H9 (cell line): Measurements from ENCODE around the gene SLC1A4. TPM values are rescaled to one million over a fixed set of nuclear protein-coding genes. Genes with fewer than 3 reads are reported as not detected.
A peak's percentile ranks its signal among the peaks of the same experiment; 100 is the strongest.

Source experiments
- DNase-seq: peaks from one replicate; pipeline ENCODE4 v3.0.0-alpha.2; 2017
- H2AFZ ChIP-seq: one replicate; pipeline ENCODE4 v1.6.1; 2013; ENCODE audit warnings: mild to moderate bottlenecking, low read length, control low read depth, moderate library complexity
- H2AK5ac ChIP-seq: 2 replicates; pipeline ENCODE4 v1.6.1; 2013; ENCODE audit warnings: low read length, control low read depth, mixed read lengths; ENCODE audit not compliant: insufficient read length
- H2BK120ac ChIP-seq: one replicate; pipeline ENCODE4 v1.6.1; 2013; ENCODE audit warnings: low read depth, mild to moderate bottlenecking, low read length, control low read depth, inconsistent platforms; ENCODE audit not compliant: poor library complexity, severe bottlenecking
- H2BK12ac ChIP-seq: 2 replicates; pipeline ENCODE4 v1.6.1; 2013; ENCODE audit warnings: low read length, control low read depth, mixed read lengths, low read depth; ENCODE audit not compliant: insufficient read length
- H2BK15ac ChIP-seq: 2 replicates; pipeline ENCODE4 v1.6.1; 2013; ENCODE audit warnings: low read depth, low read length, control low read depth
- H2BK20ac ChIP-seq: one replicate; pipeline ENCODE4 v1.6.1; 2013; ENCODE audit warnings: low read depth, mild to moderate bottlenecking, low read length, control low read depth, inconsistent platforms; ENCODE audit not compliant: poor library complexity, severe bottlenecking
- H2BK5ac ChIP-seq: 2 replicates; pipeline ENCODE4 v1.6.1; 2013; ENCODE audit warnings: low read length, control low read depth, mixed read lengths; ENCODE audit not compliant: insufficient read length
- H3K14ac ChIP-seq: 2 replicates; pipeline ENCODE4 v1.6.1; 2013; ENCODE audit warnings: low read length, control low read depth; ENCODE audit not compliant: insufficient read depth
- H3K18ac ChIP-seq: 2 replicates; pipeline ENCODE4 v1.6.1; 2013; ENCODE audit warnings: low read depth, mild to moderate bottlenecking, mixed read lengths, low read length, control low read depth; ENCODE audit not compliant: insufficient read length
- H3K23ac ChIP-seq: 2 replicates; pipeline ENCODE4 v1.6.1; 2013; ENCODE audit warnings: low read length, control low read depth, mixed read lengths, low read depth; ENCODE audit not compliant: insufficient read length
- H3K23me2 ChIP-seq: 2 replicates; pipeline ENCODE4 v1.6.1; 2013; ENCODE audit warnings: low read depth, mild to moderate bottlenecking, mixed read lengths, low read length, control low read depth; ENCODE audit not compliant: insufficient read length, poor library complexity, severe bottlenecking
- H3K27ac ChIP-seq: 2 replicates; pipeline ENCODE4 v1.5.1; 2013; ENCODE audit warnings: low read length, control low read depth, mixed read lengths, low read depth; ENCODE audit not compliant: insufficient read length
- H3K27me3 ChIP-seq: 2 replicates; pipeline ENCODE4 v1.6.1; 2013; ENCODE audit warnings: low read length, control low read depth, inconsistent platforms; ENCODE audit not compliant: insufficient read depth
- H3K4ac ChIP-seq: 2 replicates; pipeline ENCODE4 v1.6.1; 2013; ENCODE audit warnings: low read depth, mild to moderate bottlenecking, control low read depth, inconsistent platforms, low read length, moderate library complexity
- H3K4me1 ChIP-seq: 2 replicates; pipeline ENCODE4 v1.6.1; 2013; ENCODE audit warnings: low read length, control low read depth, inconsistent platforms; ENCODE audit not compliant: insufficient read depth
- H3K4me2 ChIP-seq: 2 replicates; pipeline ENCODE4 v1.6.1; 2013; ENCODE audit warnings: low read length, control low read depth, mixed read lengths; ENCODE audit not compliant: insufficient read length, insufficient read depth
- H3K56ac ChIP-seq: 2 replicates; pipeline ENCODE4 v1.6.1; 2013; ENCODE audit warnings: low read depth, mild to moderate bottlenecking, mixed read lengths, low read length, control low read depth; ENCODE audit not compliant: insufficient read length
- H3K79me1 ChIP-seq: 2 replicates; pipeline ENCODE4 v1.6.1; 2013; ENCODE audit warnings: low read depth, mild to moderate bottlenecking, moderate library complexity, low read length, control low read depth, inconsistent platforms; ENCODE audit not compliant: insufficient read depth, poor library complexity, severe bottlenecking
- H3K79me2 ChIP-seq: 2 replicates; pipeline ENCODE4 v1.6.1; 2013; ENCODE audit warnings: low read length, control low read depth, inconsistent platforms; ENCODE audit not compliant: insufficient read depth
- H3K9ac ChIP-seq: 2 replicates; pipeline ENCODE4 v1.6.1; 2013; ENCODE audit warnings: low read length, control low read depth, mixed read lengths; ENCODE audit not compliant: insufficient read length; ENCODE audit errors: extremely low read depth
- H3K9me3 ChIP-seq: one replicate; pipeline ENCODE4 v1.6.1; 2013; ENCODE audit warnings: low read depth, low read length, inconsistent platforms; ENCODE audit not compliant: control insufficient read depth
- H3T11ph ChIP-seq: one replicate; pipeline ENCODE4 v1.6.1; 2013; ENCODE audit warnings: mild to moderate bottlenecking, low read length, control low read depth, inconsistent platforms
- H4K20me1 ChIP-seq: one replicate; pipeline ENCODE4 v1.6.1; 2013; ENCODE audit not compliant: control insufficient read depth, insufficient read length, insufficient read depth
- H4K5ac ChIP-seq: 2 replicates; pipeline ENCODE4 v1.6.1; 2013; ENCODE audit warnings: low read depth, mild to moderate bottlenecking, mixed read lengths, low read length, control low read depth; ENCODE audit not compliant: insufficient read length
- H4K8ac ChIP-seq: replicated peaks from 2 replicates; pipeline ENCODE4 v1.6.1; 2013; ENCODE audit warnings: low read length, control low read depth, mixed read lengths, low read depth; ENCODE audit not compliant: insufficient read length
- H4K91ac ChIP-seq: 2 replicates; pipeline ENCODE4 v1.6.1; 2013; ENCODE audit warnings: low read depth, mild to moderate bottlenecking, moderate library complexity, mixed read lengths, low read length, control low read depth; ENCODE audit not compliant: insufficient read length
- H3K27ac Mint-ChIP-seq, 3 experiments: 2 replicates in 2 of 3; 3 replicates in 1 of 3; pipeline ENCODE4 v1.8.0; 2020 to 2021; ENCODE audit warnings: mixed read lengths in 3 of 3, mild to moderate bottlenecking in 1 of 3, moderate library complexity in 1 of 3
- H3K27me3 Mint-ChIP-seq: 2 replicates; pipeline ENCODE4 v1.8.0; 2021; ENCODE audit warnings: low read depth, mild to moderate bottlenecking, moderate library complexity, mixed read lengths
- H3K36me3 Mint-ChIP-seq, 3 experiments: 2 replicates in 2 of 3; 3 replicates in 1 of 3; pipeline ENCODE4 v1.8.0; 2020 to 2021; ENCODE audit warnings: low read depth in 3 of 3, mixed read lengths in 3 of 3; ENCODE audit not compliant: insufficient read depth in 1 of 3
- H3K4me1 Mint-ChIP-seq, 2 experiments: 2 replicates each; pipeline ENCODE4 v1.8.0; 2020; ENCODE audit warnings: mixed read lengths in 2 of 2
- H3K4me3 Mint-ChIP-seq, 2 experiments: 2 replicates in 1 of 2; 3 replicates in 1 of 2; pipeline ENCODE4 v1.8.0; 2020 to 2021; ENCODE audit warnings: mild to moderate bottlenecking in 2 of 2, mixed read lengths in 2 of 2, moderate library complexity in 1 of 2
- H3K9me3 Mint-ChIP-seq, 2 experiments: 2 replicates in 1 of 2; 3 replicates in 1 of 2; pipeline ENCODE4 v1.8.0; 2020; ENCODE audit warnings: mild to moderate bottlenecking in 2 of 2, mixed read lengths in 2 of 2, moderate library complexity in 1 of 2
- WGBS: extraction: QIAGEN DNeasy Blood & Tissue Kit; methylation state at CpG from one replicate; pipeline ENCODE4 v1.1.7; 2013; ENCODE audit warnings: missing lambda C conversion rate, low lambda C conversion rate, mixed read lengths; ENCODE audit not compliant: insufficient read length; ENCODE audit errors: extremely low coverage; 5-methylcytosine and 5-hydroxymethylcytosine counted together
- total RNA-seq: library from RNA; stranded (reverse); gene quantifications from 2 replicates; pipeline ENCODE4 v1.2.1, GENCODE V29; 2021
- TF ChIP-seq, protein P1 (sequence below): fragments of 200-600 bp; sonication (generic); conservative IDR thresholded peaks from 3 replicates; pipeline ENCODE4 v1.8.0; 2021; ENCODE audit warnings: antibody characterized with exemption, mild to moderate bottlenecking

Gene SLC1A4
- total RNA-seq, 1 experiment from 2014 or later: 1.9 TPM

DNA sequence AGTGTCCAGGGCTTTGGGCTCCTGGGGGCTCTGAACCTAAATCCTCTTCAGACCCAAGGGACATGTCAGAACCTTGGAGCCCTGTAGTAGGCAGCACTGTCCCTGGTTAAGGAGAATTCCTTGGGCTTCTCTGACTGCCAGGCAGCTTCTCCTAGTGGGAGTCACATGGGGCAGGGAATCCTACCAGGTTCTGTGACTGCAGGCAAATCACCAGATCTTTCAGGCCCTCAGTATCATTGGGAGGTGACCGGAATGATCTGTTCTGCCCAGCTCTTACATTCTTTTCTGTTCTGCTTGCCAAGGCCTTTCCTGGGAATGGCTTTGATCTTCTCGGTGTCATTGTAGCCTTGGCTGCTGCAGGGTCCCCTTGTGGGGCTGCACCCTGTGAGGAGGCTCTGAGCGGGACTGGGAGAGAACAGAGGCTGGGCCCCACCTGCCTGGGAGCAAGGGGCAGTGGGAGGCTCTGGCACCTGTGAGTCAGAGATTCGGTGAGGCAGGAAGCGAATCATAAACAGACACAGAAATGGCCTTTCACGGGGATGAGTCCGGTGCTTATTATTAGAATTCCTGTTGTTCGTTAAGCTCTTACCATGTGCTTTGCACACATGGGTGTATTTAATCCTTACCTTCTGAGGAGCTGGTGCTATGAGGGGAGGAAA lies 81.1 kb downstream of the SLC1A4 start:
- no peak overlapping the region for H2BK12ac ChIP-seq
- no peak overlapping the region for H4K5ac ChIP-seq
- no peaks in the 10 kb centered on the region for H3K4me1 ChIP-seq
- no peak overlapping the region for H2BK5ac ChIP-seq
- H4K91ac ChIP-seq: no peak overlapping the region
- no peak overlapping the region for H3T11ph ChIP-seq
- H2AFZ ChIP-seq: no peak overlapping the region
- no peak overlapping the region for H3K4ac ChIP-seq
- TF ChIP-seq, protein P1, sequence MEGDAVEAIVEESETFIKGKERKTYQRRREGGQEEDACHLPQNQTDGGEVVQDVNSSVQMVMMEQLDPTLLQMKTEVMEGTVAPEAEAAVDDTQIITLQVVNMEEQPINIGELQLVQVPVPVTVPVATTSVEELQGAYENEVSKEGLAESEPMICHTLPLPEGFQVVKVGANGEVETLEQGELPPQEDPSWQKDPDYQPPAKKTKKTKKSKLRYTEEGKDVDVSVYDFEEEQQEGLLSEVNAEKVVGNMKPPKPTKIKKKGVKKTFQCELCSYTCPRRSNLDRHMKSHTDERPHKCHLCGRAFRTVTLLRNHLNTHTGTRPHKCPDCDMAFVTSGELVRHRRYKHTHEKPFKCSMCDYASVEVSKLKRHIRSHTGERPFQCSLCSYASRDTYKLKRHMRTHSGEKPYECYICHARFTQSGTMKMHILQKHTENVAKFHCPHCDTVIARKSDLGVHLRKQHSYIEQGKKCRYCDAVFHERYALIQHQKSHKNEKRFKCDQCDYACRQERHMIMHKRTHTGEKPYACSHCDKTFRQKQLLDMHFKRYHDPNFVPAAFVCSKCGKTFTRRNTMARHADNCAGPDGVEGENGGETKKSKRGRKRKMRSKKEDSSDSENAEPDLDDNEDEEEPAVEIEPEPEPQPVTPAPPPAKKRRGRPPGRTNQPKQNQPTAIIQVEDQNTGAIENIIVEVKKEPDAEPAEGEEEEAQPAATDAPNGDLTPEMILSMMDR: peak; percentile 31; the same call in 2 of the 3 replicates
- H3K56ac ChIP-seq: no peak overlapping the region
- H2AK5ac ChIP-seq: no peak overlapping the region
- no peak overlapping the region for H3K18ac ChIP-seq
- WGBS: no CpG with 5 or more reads among the region's 8 CpGs
- no peaks in the 10 kb centered on the region for H4K20me1 ChIP-seq
- H3K23me2 ChIP-seq: no peaks in the 10 kb centered on the region
- no peak overlapping the region for H3K4me2 ChIP-seq
- H3K23ac ChIP-seq: no peak overlapping the region
- peaks cover 4 to 5% of the 10 kb centered on the region in 2 experiments; a peak in 2 of 4 replicates for H3K4me1 Mint-ChIP-seq
- H3K4me3 Mint-ChIP-seq: no peak overlapping the region
- no peaks in the 10 kb centered on the region for H3K27me3 ChIP-seq
- no peak overlapping the region for H3K27ac ChIP-seq
- no peaks in the 10 kb centered on the region for H3K27me3 Mint-ChIP-seq
- no peak overlapping the region for H3K9ac ChIP-seq
- peak overlapping the region in 1 of 3 experiments; percentile 50; a peak in 1 of 7 replicates for H3K27ac Mint-ChIP-seq
- H2BK120ac ChIP-seq: no peak overlapping the region
- peaks cover 31 to 51% (median 50%) of the 10 kb centered on the region in 3 experiments; a peak in 6 of 7 replicates for H3K36me3 Mint-ChIP-seq
- peaks cover 2% of the 10 kb centered on the region; the same call in 1 of the 2 replicates for H3K79me2 ChIP-seq
- no peak overlapping the region for H3K14ac ChIP-seq
- H3K9me3 Mint-ChIP-seq: no peaks in the 10 kb centered on the region
- H2BK20ac ChIP-seq: no peak overlapping the region
- no peaks in the 10 kb centered on the region for H3K79me1 ChIP-seq
- H4K8ac ChIP-seq: no peak overlapping the region
- H2BK15ac ChIP-seq: no peak overlapping the region
- no peaks in the 10 kb centered on the region for H3K9me3 ChIP-seq
- no peak for DNase-seq
